BLaER1 treated with 17β-estradiol and CSF1 and Interleukin-3, amounts not matched to agents 10 nM and 100 nM (cell line): ENCODE data around the gene UPF1.
A peak's percentile ranks its signal among the peaks of the same experiment; 100 is the strongest.

ENCODE experiments used
- H3K27ac ChIP-seq, 11 experiments: shearing (Covaris generic); formaldehyde crosslinking; 2 replicates each; pipeline ENCODE4 v1.8.1; 2022
- H3K27me3 ChIP-seq, 11 experiments: shearing (Covaris generic); formaldehyde crosslinking; 2 replicates each; pipeline ENCODE4 v1.8.1; 2022
- H3K36me3 ChIP-seq, 11 experiments: shearing (Covaris generic); formaldehyde crosslinking; 2 replicates each; pipeline ENCODE4 v1.8.1; 2022
- H3K4me1 ChIP-seq, 10 experiments: shearing (Covaris generic); formaldehyde crosslinking; 2 replicates each; pipeline ENCODE4 v1.8.1; 2022
- H3K4me2 ChIP-seq, 11 experiments: shearing (Covaris generic); formaldehyde crosslinking; 2 replicates each; pipeline ENCODE4 v1.8.1; 2022
- H3K4me3 ChIP-seq, 10 experiments: shearing (Covaris generic); formaldehyde crosslinking; 2 replicates each; pipeline ENCODE4 v1.8.1; 2022
- H3K9ac ChIP-seq, 11 experiments: shearing (Covaris generic); formaldehyde crosslinking; 2 replicates each; pipeline ENCODE4 v1.8.1; 2022
- H3K9me3 ChIP-seq, 11 experiments: shearing (Covaris generic); formaldehyde crosslinking; replicated peaks in 1 of 11; 2 replicates each; pipeline ENCODE4 v1.8.1; 2022
- H4K20me1 ChIP-seq, 11 experiments: shearing (Covaris generic); formaldehyde crosslinking; 2 replicates each; pipeline ENCODE4 v1.8.1; 2022
- Cebpa-rat ChIP-seq, 11 experiments: shearing (Covaris generic); IDR thresholded peaks; 2 replicates each; pipeline ENCODE4 v1.8.1; 2022

The UPF1 gene

DNA sequence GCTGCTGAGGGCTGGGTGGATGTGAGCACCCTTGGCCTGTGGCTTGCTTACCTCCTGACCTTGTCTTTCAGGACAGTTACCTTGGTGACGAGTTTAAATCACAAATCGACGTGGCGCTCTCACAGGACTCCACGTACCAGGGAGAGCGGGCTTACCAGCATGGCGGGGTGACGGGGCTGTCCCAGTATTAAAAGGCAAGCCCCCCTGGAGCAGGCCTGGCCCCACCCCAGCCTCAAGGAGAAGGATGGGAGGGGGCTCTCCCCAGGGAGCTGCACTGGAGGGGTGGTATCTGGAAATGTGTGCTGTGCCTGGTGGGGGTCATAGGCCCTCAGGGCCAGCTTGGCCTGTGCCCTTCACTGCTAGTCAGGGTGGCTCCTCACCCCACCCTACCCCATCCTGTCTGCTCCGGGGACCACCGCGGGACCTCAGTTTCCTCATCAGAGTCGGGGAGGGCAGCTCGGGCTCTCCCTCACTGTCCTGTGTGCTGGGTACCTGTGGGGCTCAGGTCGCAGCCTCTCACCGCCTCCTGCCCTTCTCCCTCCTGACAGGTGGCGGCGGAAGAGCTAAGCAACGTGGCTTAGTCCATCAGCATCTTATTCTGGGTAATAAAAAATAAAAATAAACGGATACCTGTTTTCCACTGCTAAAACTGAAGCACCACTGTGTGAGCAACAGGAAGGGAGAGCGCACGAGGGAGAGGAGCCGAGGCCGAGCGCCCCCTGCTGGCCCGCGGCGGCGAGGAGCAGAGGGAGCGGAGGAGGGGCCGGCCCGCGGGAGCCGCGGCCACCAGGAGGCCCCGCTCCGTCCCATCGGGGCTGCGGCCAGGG, 34.4 kb downstream of the UPF1 start:
- TF ChIP-seq Cebpa-rat (IDR thresholded peaks at IDR 0.05), result no peak
- Histone ChIP-seq H3K9me3 (no peaks in the 10 kb centered on the region), H4K20me1 (peaks cover 66 to 97% (median 83%) of the 10 kb centered on the region in 11 experiments; a peak in 21 of 22 replicates), H3K4me2 (no peak overlapping the region), H3K27ac (no peak overlapping the region), H3K4me3 (no peak overlapping the region), H3K4me1 (peaks cover 20 to 34% (median 25%) of the 10 kb centered on the region in 10 experiments), H3K36me3 (peaks cover 75 to 80% (median 76%) of the 10 kb centered on the region in 11 experiments), H3K27me3 (peaks cover 0 to 6% (median 0%) of the 10 kb centered on the region in 11 experiments; a peak in 1 of 22 replicates), H3K9ac (0 out of 22 replicates have a peak overlapping the region, but pooled peaks of 1 of the 11 experiments have one; percentile 10)

DNA sequence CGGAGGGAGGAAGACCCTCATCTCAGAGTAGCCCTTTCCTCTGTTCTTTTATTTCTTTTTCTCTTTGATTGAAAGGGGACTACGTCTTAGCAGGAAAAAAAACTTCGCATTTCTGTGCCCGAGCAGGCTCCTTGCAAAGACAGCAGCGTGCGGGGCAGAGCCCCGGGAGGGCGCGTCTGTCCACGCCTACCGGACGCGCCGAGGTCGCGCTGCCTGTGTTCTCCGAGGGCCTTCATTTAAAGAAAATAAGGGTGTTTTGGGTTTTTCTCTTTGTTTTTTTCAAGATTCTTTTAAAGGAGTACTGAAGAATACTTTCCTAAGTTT, 35.0 kb downstream of the UPF1 start:
- no peak for TF ChIP-seq Cebpa-rat (IDR thresholded peaks at IDR 0.05)
- H3K4me2 ChIP-seq, result no peak overlapping the region
- H3K9me3 ChIP-seq, result no peaks in the 10 kb centered on the region
- H3K4me3 ChIP-seq, result no peak overlapping the region
- no peak overlapping the region for H3K27ac ChIP-seq
- peaks cover 70 to 75% (median 71%) of the 10 kb centered on the region in 11 experiments for H3K36me3 ChIP-seq
- H3K9ac ChIP-seq, result no peak overlapping the region
- H3K4me1 ChIP-seq, result peaks cover 17 to 30% (median 23%) of the 10 kb centered on the region in 10 experiments
- H3K27me3 ChIP-seq, result peaks cover 0 to 6% (median 0%) of the 10 kb centered on the region in 11 experiments; a peak in 1 of 22 replicates
- H4K20me1 ChIP-seq, result peaks cover 60 to 97% (median 79%) of the 10 kb centered on the region in 11 experiments; a peak in 21 of 22 replicates

DNA sequence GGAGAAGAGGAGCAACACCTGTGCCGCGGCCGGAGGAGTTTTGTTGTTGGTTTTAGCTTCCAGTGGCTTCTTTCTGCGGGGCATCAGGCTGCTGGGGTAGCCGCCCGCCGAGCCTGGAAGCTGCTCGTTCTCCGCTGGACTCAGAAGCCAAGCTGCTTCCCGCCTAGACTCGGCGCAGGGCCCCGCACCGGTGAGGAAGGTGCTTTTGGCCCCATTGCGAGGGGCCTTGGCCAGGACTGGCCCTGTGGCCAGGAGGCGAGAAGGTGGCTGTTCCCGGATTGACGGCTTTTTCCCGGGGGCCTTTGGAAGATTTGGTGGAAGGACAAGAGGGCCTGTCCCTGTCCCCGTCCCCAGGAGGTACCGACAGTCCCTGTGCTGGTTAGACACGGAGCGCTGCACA, 35.4 kb downstream of the UPF1 start:
- H3K27ac ChIP-seq, result no peak overlapping the region
- no peak for TF ChIP-seq Cebpa-rat (IDR thresholded peaks at IDR 0.05)
- no peaks in the 10 kb centered on the region for H3K9me3 ChIP-seq
- no peak overlapping the region for H3K9ac ChIP-seq
- H3K4me2 ChIP-seq, result no peak overlapping the region
- H4K20me1 ChIP-seq, result peaks cover 56 to 97% (median 79%) of the 10 kb centered on the region in 11 experiments; a peak in 21 of 22 replicates
- H3K27me3 ChIP-seq, result peaks cover 0 to 6% (median 0%) of the 10 kb centered on the region in 11 experiments; a peak in 1 of 22 replicates
- no peak overlapping the region for H3K4me3 ChIP-seq
- peaks cover 65 to 70% (median 66%) of the 10 kb centered on the region in 11 experiments for H3K36me3 ChIP-seq
- H3K4me1 ChIP-seq, result peaks cover 14 to 34% (median 26%) of the 10 kb centered on the region in 10 experiments

DNA sequence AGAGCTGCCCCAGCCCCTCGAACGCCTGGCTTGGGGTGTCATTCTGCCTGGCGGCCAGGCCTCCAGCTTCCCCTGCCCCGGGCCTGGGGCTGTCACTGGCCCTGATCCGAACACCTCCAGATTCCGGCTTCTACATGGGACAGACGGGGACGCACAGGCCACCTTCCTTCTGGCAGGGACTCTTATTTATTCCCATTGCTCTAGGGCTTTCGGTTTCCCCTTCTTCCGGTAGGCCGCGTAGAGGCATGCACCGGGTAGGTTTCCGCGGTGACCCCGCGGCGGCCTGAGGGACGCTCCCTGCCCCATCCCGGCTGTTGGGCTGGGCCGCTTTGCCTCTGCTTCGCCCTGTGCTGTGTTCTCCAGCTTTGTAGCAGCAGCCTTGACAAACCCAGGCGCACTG, 36.0 kb downstream of the UPF1 start:
- Histone ChIP-seq H3K4me1 (peaks cover 14 to 36% (median 28%) of the 10 kb centered on the region in 10 experiments), H3K36me3 (peaks cover 60 to 65% (median 61%) of the 10 kb centered on the region in 11 experiments)

DNA sequence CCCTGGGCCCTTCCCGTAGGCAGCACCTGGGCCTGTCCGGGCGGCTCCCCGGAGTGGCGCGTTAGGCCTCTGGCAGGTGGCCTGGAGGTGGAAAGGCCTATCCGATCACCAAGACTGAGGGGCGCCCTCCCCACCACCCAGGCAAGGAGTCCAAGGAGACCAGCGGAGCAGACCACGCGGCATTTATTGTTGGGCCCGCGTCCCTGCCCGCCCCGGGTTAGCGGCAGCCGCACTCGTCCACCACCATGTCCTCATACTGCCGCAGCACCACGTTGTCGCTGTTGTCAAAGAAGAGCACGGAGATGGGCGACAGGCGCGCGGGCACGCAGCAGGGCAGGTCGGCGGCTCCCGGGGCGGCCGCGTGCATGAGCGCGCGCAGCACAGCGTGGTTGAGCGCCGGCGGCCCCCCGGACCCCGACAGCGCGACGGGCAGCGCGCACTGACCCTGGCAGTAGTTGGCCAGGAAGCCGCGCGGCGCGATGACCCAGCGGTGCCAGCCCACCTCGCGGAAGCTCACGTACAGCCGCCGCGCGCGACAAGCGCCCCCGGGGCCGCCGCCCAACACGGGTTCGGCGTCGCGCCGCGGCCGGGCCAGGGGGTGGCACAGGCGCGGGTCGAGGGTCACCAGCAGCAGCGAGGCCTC, 36.7 kb downstream of the UPF1 start:
- no peak overlapping the region for H3K27ac ChIP-seq
- peaks cover 52 to 57% (median 53%) of the 10 kb centered on the region in 11 experiments for H3K36me3 ChIP-seq
- peaks cover 49 to 84% (median 68%) of the 10 kb centered on the region in 11 experiments; a peak in 21 of 22 replicates for H4K20me1 ChIP-seq
- no peak overlapping the region for H3K9ac ChIP-seq
- no peak for TF ChIP-seq Cebpa-rat (IDR thresholded peaks at IDR 0.05)
- peak overlapping the region in 2 of 11 experiments; percentile 41 to 45; a peak in 2 of 22 replicates for H3K4me2 ChIP-seq
- H3K9me3 ChIP-seq, result no peaks in the 10 kb centered on the region
- peaks cover 0 to 6% (median 0%) of the 10 kb centered on the region in 11 experiments; a peak in 1 of 22 replicates for H3K27me3 ChIP-seq
- H3K4me3 ChIP-seq, result no peak overlapping the region
- peaks cover 14 to 36% (median 28%) of the 10 kb centered on the region in 10 experiments for H3K4me1 ChIP-seq

More for the DNA sequence above, 36.0 kb downstream of the UPF1 start:
- no peaks in the 10 kb centered on the region for H3K9me3 ChIP-seq
- peaks cover 52 to 92% (median 76%) of the 10 kb centered on the region in 11 experiments; a peak in 21 of 22 replicates for H4K20me1 ChIP-seq
- no peak overlapping the region for H3K27ac ChIP-seq
- H3K9ac ChIP-seq, result no peak overlapping the region
- H3K4me3 ChIP-seq, result no peak overlapping the region
- no peak overlapping the region for H3K4me2 ChIP-seq
- peaks cover 0 to 6% (median 0%) of the 10 kb centered on the region in 11 experiments; a peak in 1 of 22 replicates for H3K27me3 ChIP-seq
- no peak for TF ChIP-seq Cebpa-rat (IDR thresholded peaks at IDR 0.05)

DNA sequence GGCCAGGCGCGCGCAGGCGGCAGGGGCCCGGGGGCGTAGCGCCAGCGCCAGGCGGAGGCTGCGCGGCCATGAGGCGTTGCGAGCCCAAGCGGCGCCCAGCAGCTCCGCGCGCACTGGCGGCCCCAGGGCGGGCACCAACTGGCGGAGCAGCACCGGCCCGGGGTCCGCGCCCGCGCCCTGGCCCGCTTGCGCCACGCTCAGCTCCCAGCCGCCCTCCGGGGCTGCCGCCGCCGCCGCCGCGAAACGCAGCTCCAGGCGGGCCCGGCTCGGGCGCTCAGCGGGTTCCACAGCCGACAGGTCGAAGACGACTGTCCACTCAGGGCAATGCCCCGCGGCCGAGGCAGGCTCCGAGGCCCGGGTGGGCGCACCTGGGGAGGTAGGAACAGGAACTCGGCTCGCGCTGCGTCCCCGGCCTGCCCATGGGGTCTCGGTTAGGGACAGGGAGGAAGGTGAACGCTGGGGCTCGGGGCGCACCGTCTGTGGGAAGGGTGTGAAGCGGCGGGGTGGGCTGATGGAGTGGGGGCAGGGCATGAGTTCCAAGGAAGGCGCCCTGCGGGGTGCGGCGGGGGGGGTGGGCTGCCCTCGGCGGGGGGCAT, 37.4 kb downstream of the UPF1 start:
- Histone ChIP-seq H3K4me1 (peaks cover 14 to 36% (median 28%) of the 10 kb centered on the region in 10 experiments), H3K9me3 (no peaks in the 10 kb centered on the region), H3K27me3 (peaks cover 0 to 6% (median 0%) of the 10 kb centered on the region in 11 experiments; a peak in 1 of 22 replicates), H3K4me3 (no peak overlapping the region), H3K27ac (no peak overlapping the region), H3K36me3 (peaks cover 46 to 51% (median 48%) of the 10 kb centered on the region in 11 experiments), H4K20me1 (peaks cover 49 to 78% (median 63%) of the 10 kb centered on the region in 11 experiments; a peak in 21 of 22 replicates), H3K9ac (no peak overlapping the region), H3K4me2 (peak overlapping the region in 4 of 11 experiments; percentile 35 to 54 (median 43); a peak in 5 of 22 replicates)
- TF ChIP-seq Cebpa-rat (IDR thresholded peaks at IDR 0.05), result no peak

DNA sequence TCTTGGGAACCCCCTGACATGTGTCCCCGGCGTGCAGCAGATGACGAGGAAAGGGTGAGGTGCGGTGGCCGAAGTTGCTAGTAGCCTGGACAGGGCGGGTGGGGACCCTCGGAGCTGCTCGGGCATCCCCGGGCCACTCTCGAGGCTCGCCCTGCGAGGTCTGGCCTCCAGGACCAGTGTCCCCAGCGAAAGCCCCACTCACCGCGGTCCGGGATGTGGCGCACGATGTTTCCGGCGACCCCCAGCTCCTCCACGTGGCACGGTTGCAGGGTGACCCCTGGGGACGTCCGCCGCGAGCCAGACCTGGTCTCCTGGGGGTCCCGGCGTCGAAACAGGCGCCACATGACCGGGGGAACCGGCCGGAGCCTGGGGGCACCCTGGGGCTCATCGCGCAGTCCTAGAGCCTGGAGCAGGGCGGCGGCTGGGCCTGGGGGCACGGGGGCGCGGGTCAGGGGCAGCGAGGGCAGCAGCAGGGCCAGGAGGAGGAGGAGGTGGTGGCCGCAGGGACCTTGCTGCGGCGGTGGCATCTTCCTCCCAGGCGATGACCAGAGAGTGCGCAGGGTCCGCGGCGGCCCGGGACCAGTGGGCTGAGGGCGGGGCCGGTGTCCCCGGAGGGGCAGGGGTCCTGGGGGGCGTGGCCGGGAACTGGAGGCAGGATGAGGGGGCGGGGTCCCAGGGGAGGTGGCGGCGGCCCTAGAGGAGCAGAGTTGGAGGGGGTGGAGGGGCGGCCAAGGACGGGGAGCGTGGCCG, 38.2 kb downstream of the UPF1 start:
- peaks cover 0 to 7% (median 2%) of the 10 kb centered on the region in 11 experiments; a peak in 6 of 22 replicates for H3K9me3 ChIP-seq
- H3K4me1 ChIP-seq, result peaks cover 14 to 36% (median 28%) of the 10 kb centered on the region in 10 experiments
- peak overlapping the region; percentile 3 to 73 (median 56); a peak in 16 of 22 replicates for H3K9ac ChIP-seq
- no peak for TF ChIP-seq Cebpa-rat (IDR thresholded peaks at IDR 0.05)
- H3K4me3 ChIP-seq, result peak overlapping the region in 9 of 10 experiments; percentile 28 to 50 (median 41); a peak in 13 of 20 replicates
- H3K27me3 ChIP-seq, result peaks cover 0 to 6% (median 0%) of the 10 kb centered on the region in 11 experiments; a peak in 1 of 22 replicates
- H3K36me3 ChIP-seq, result peaks cover 38 to 46% (median 39%) of the 10 kb centered on the region in 11 experiments
- H3K4me2 ChIP-seq, result peak overlapping the region; percentile 80 to 97 (median 94)
- H4K20me1 ChIP-seq, result peaks cover 47 to 70% (median 58%) of the 10 kb centered on the region in 11 experiments; a peak in 21 of 22 replicates
- peak overlapping the region in 3 of 11 experiments; percentile 15 to 30 (median 25); a peak in 3 of 22 replicates for H3K27ac ChIP-seq
